GM23338 (cell line): Measurements from ENCODE around the gene LAMA4. TPM values are rescaled to one million over a fixed set of nuclear protein-coding genes. Genes with fewer than 3 reads are reported as not detected.

Source experiments
- ATAC-seq: fragments of 200-7000 bp; cut with Tn5 transposase; 3 replicates; pipeline ENCODE4 v1.9.1; 2020
- DNase-seq: peaks from one replicate; pipeline ENCODE4 v3.0.0-alpha.2; 2015; ENCODE audit warnings: low spot score
- H2AFZ ChIP-seq: fragments of 200-600 bp; sonication (generic); 2 replicates; pipeline ENCODE4 v1.8.0; 2016; ENCODE audit warnings: antibody characterized with exemption, mild to moderate bottlenecking, moderate library complexity
- H3F3A ChIP-seq: fragments of 200-600 bp; sonication (generic); replicated peaks from 2 replicates; pipeline ENCODE4 v1.8.0; 2017; ENCODE audit warnings: antibody characterized with exemption, mixed run types, low read depth
- H3K27ac ChIP-seq: fragments of 200-600 bp; sonication (generic); 2 replicates; pipeline ENCODE4 v1.6.1; 2016; ENCODE audit warnings: low read depth
- H3K27me3 ChIP-seq: fragments of 200-600 bp; sonication (generic); 2 replicates; pipeline ENCODE4 v1.8.0; 2016; ENCODE audit warnings: mild to moderate bottlenecking, mixed run types, moderate library complexity; ENCODE audit not compliant: insufficient read depth
- H3K36me3 ChIP-seq: fragments of 200-600 bp; sonication (generic); 2 replicates; pipeline ENCODE4 v1.8.0; 2016; ENCODE audit warnings: mild to moderate bottlenecking; ENCODE audit not compliant: insufficient read depth
- H3K4me1 ChIP-seq: fragments of 200-600 bp; sonication (generic); 2 replicates; pipeline ENCODE4 v1.8.0; 2016; ENCODE audit warnings: mild to moderate bottlenecking, moderate library complexity; ENCODE audit not compliant: insufficient read depth
- H3K4me2 ChIP-seq: fragments of 200-600 bp; sonication (generic); 2 replicates; pipeline ENCODE4 v1.7.1; 2017; ENCODE audit warnings: mixed run types
- H3K4me3 ChIP-seq: fragments of 200-600 bp; sonication (generic); 2 replicates; pipeline ENCODE4 v1.6.1; 2016; ENCODE audit warnings: mixed run types
- H3K79me2 ChIP-seq: fragments of 200-600 bp; sonication (generic); replicated peaks from 2 replicates; pipeline ENCODE4 v1.8.0; 2017; ENCODE audit warnings: mild to moderate bottlenecking; ENCODE audit not compliant: insufficient read depth
- H3K9me2 ChIP-seq: fragments of 200-600 bp; sonication (generic); 2 replicates; pipeline ENCODE4 v1.8.0; 2017; ENCODE audit not compliant: insufficient read depth
- H4K20me1 ChIP-seq: fragments of 200-600 bp; sonication (generic); replicated peaks from 2 replicates; pipeline ENCODE4 v1.8.0; 2017; ENCODE audit warnings: mild to moderate bottlenecking; ENCODE audit not compliant: insufficient read depth
- H3K27ac Mint-ChIP-seq: 2 replicates; pipeline ENCODE4 v1.8.0; 2020; ENCODE audit warnings: inconsistent platforms, mild to moderate bottlenecking, moderate library complexity, mixed read lengths
- H3K27me3 Mint-ChIP-seq: 3 replicates; pipeline ENCODE4 v1.8.0; 2022; ENCODE audit warnings: low read depth, mild to moderate bottlenecking, moderate library complexity, mixed read lengths, inconsistent platforms; ENCODE audit not compliant: insufficient read depth, poor library complexity
- H3K36me3 Mint-ChIP-seq: 3 replicates; pipeline ENCODE4 v1.8.0; 2021; ENCODE audit warnings: low read depth, mild to moderate bottlenecking, inconsistent platforms, moderate library complexity, mixed read lengths
- H3K4me1 Mint-ChIP-seq: 3 replicates; pipeline ENCODE4 v1.8.0; 2020; ENCODE audit warnings: mild to moderate bottlenecking, inconsistent platforms, mixed read lengths
- H3K4me3 Mint-ChIP-seq: 3 replicates; pipeline ENCODE4 v1.8.0; 2021; ENCODE audit warnings: moderate library complexity, mild to moderate bottlenecking, inconsistent platforms, mixed read lengths
- H3K9me3 Mint-ChIP-seq: 3 replicates; pipeline ENCODE4 v1.8.0; 2020; ENCODE audit warnings: moderate library complexity, mild to moderate bottlenecking, inconsistent platforms, mixed read lengths
- EZH2phosphoT487 ChIP-seq: fragments of 200-600 bp; sonication (generic); IDR thresholded peaks from one replicate; pipeline ENCODE4 v1.8.1; 2018; ENCODE audit warnings: antibody characterized with exemption; ENCODE audit not compliant: unreplicated experiment
- NANOG ChIP-seq: IDR thresholded peaks from 2 replicates; pipeline ENCODE4 v1.6.1; 2016; ENCODE audit warnings: antibody characterized with exemption, borderline replicate concordance
- REST ChIP-seq: IDR thresholded peaks from one replicate; pipeline ENCODE4 v1.6.1; 2018; ENCODE audit warnings: antibody characterized with exemption; ENCODE audit not compliant: unreplicated experiment
- STAT1 ChIP-seq: IDR thresholded peaks from one replicate; pipeline ENCODE4 v1.6.1; 2016; ENCODE audit warnings: antibody characterized with exemption; ENCODE audit not compliant: unreplicated experiment
- ZNF114 ChIP-seq: fragments of 250-450 bp; sonication (Bioruptor Pico); IDR thresholded peaks from 2 replicates; pipeline ENCODE4 v1.5.0; 2020; ENCODE audit warnings: mild to moderate bottlenecking, moderate library complexity
- ZNF462 ChIP-seq: fragments of 250-450 bp; sonication (Bioruptor Pico); IDR thresholded peaks from 2 replicates; pipeline ENCODE4 v1.5.0; 2020; ENCODE audit warnings: mild to moderate bottlenecking, moderate library complexity
- polyA plus RNA-seq: library from polyadenylated mRNA; unstranded; fragments of >200 nt; fragmentation: Nextera tagmentation; extraction: Ambion mirVana; gene quantifications from 2 replicates; pipeline ENCODE4 v1.2.1, GENCODE V29; 2016
- total RNA-seq: library from RNA; depleted of rRNA; stranded (reverse); fragments of >200 nt; shearing (Covaris generic); gene quantifications from 2 replicates; pipeline ENCODE4 v1.2.3, GENCODE V29; 2014

The LAMA4 gene
- total and polyA plus RNA-seq, 2 experiments from 2014 or later = 1.7 to 2.8 TPM

GRCh38 chr6:112291161-112291762 lies 36.9 kb upstream of the LAMA4 start:
- Mint-ChIP-seq H3K27ac (no peak overlapping the region), H3K27me3 (peaks cover 4% of the 10 kb centered on the region), H3K36me3 (no peaks in the 10 kb centered on the region), H3K9me3 (no peaks in the 10 kb centered on the region), H3K4me1 (peaks cover 8% of the 10 kb centered on the region), H3K4me3 (no peak overlapping the region)
- no peak for ATAC-seq
- H3K4me2 ChIP-seq = no peak overlapping the region
- peaks cover 8% of the 10 kb centered on the region; the same call in 1 of the 2 replicates for H3K9me2 ChIP-seq
- H3K27ac ChIP-seq = no peak overlapping the region
- no peaks in the 10 kb centered on the region for H3K79me2 ChIP-seq
- no peak overlapping the region; the same call in 1 of the 2 replicates for H2AFZ ChIP-seq
- no peaks in the 10 kb centered on the region for H3K36me3 ChIP-seq
- H3F3A ChIP-seq = no peaks in the 10 kb centered on the region
- H3K27me3 ChIP-seq = no peaks in the 10 kb centered on the region
- TF ChIP-seq STAT1 (no peak), ZNF462 (no peak), ZNF114 (no peak), REST (no peak), EZH2phosphoT487 (no peak), NANOG (no peak)
- DNase-seq = no peak
- H3K4me3 ChIP-seq = no peak overlapping the region
- H4K20me1 ChIP-seq = no peaks in the 10 kb centered on the region
- H3K4me1 ChIP-seq = peaks cover 9% of the 10 kb centered on the region; the same call in 1 of the 2 replicates
